Psoas muscle (tissue), 8 donors: Measurements from ENCODE around the gene KLHL30. TPM values are rescaled to one million over a fixed set of nuclear protein-coding genes. Genes with fewer than 3 reads are reported as not detected.

Experiments used
- ATAC-seq, 4 donors: fragments of 200-7000 bp; cut with Tn5 transposase; one replicate each; pipeline ENCODE4 v1.9.1; 2020; ENCODE audit warnings: moderate library complexity in 3 of 4, mild to moderate bottlenecking in 2 of 4
- DNase-seq, 2 donors: peaks; one replicate each; pipeline ENCODE4 v3.0.0-alpha.2; 2020
- H3K27ac ChIP-seq: fragments of 200-600 bp; one replicate; pipeline ENCODE4 v1.8.0; 2022
- H3K27me3 ChIP-seq, 3 donors: fragments of 200-600 bp in 1 of 3; one replicate each; pipeline versions ENCODE4 v1.6.1 to v1.8.0; 2013 to 2022; ENCODE audit warnings: low read length in 2 of 3, mild to moderate bottlenecking in 2 of 3, moderate library complexity in 1 of 3; ENCODE audit not compliant: insufficient read depth in 3 of 3
- H3K36me3 ChIP-seq, 2 donors: fragments of 200-600 bp in 1 of 2; one replicate each; pipeline versions ENCODE4 v1.6.1 to v1.8.0; 2013 to 2022; ENCODE audit warnings: low read depth in 1 of 2, mild to moderate bottlenecking in 1 of 2, moderate library complexity in 1 of 2; ENCODE audit not compliant: insufficient read depth in 1 of 2
- H3K4me1 ChIP-seq: fragments of 200-600 bp; one replicate; pipeline ENCODE4 v1.8.0; 2022
- H3K4me3 ChIP-seq: fragments of 200-600 bp; one replicate; pipeline ENCODE4 v1.8.0; 2022; ENCODE audit warnings: mild to moderate bottlenecking
- H3K9me3 ChIP-seq: fragments of 200-600 bp; one replicate; pipeline ENCODE4 v1.8.0; 2022
- CTCF ChIP-seq: fragments of 200-600 bp; IDR thresholded peaks from one replicate; pipeline ENCODE4 v1.8.0; 2022; ENCODE audit warnings: antibody characterized with exemption
- WGBS, 3 donors: extraction: QIAGEN DNeasy Blood & Tissue Kit; methylation state at CpG; one replicate each; pipeline versions ENCODE4 v1.1.6 to v1.1.7; 2013; 5-methylcytosine and 5-hydroxymethylcytosine counted together
- intact Hi-C, 2 donors: fragments of 100-400 bp; cut with DNase I; formaldehyde crosslinking; loops; one replicate each; pipeline versions ENCODE4 v1.11.0 to v1.14.2; 2022
- polyA plus RNA-seq, 3 donors: library from polyadenylated mRNA; stranded (reverse); fragments of 200-250 nt; gene quantifications; one replicate each; pipeline ENCODE4 v1.2.3, GENCODE V29; 2013
- total RNA-seq, 4 donors: library from RNA; stranded (reverse); fragmentation: NEBNext Ultra II Directional in 2 of 4; extraction: Animal tissue kit (Norgen Biotek cat#: 25700) in 2 of 4; gene quantifications; one replicate each; pipeline versions ENCODE4 v1.2.1 to v1.2.4, GENCODE V29; 2021 to 2023
- donor health status: healthy with polysubstance abuse.
- donor health status: DM: no; HTN: no; CAD: no; lungs with moderate emphysema.
- donor health status: Bipolar disorder and iron deficiency.
- donor health status: healthy.
- donor health status: DM: yes; HTN: yes; CAD: no.
- donor health status: DM: no; HTN: no; CAD: no.
- donor health status: DM: no; HTN: no; CAD: no.
- donor health status: DM: yes; HTN: yes; CAD: no.

Gene KLHL30
- total and polyA plus RNA-seq, 7 donors = 67.7 to 175 (median 121) TPM

GRCh38 chr2:238106339-238106697 lies 32.1 kb upstream of the KLHL30 start:
- no peak for TF ChIP-seq CTCF
- Histone ChIP-seq H3K27me3 (no peaks in the 10 kb centered on the region), H3K27ac (no peak overlapping the region), H3K4me3 (no peak overlapping the region), H3K4me1 (peaks cover 7% of the 10 kb centered on the region), H3K36me3 (no peaks in the 10 kb centered on the region), H3K9me3 (no peaks in the 10 kb centered on the region)
- no peak for DNase-seq
- 66 to 84% (median 79%) methylated on average over 8 to 13 of the region's 13 CpGs for WGBS, 3 donors
- intact Hi-C loops = no loop called here
- ATAC-seq = no peak

- no peaks in the 10 kb centered on the region for H3K36me3 ChIP-seq
- H3K9me3 ChIP-seq = no peaks in the 10 kb centered on the region
- no peaks in the 10 kb centered on the region for H3K27me3 ChIP-seq
- H3K4me1 ChIP-seq = peaks cover 7% of the 10 kb centered on the region
- ATAC-seq = no peak
- H3K27ac ChIP-seq = no peak overlapping the region
- H3K4me3 ChIP-seq = no peak overlapping the region
- WGBS, 3 donors = 85 to 87% (median 85%) methylated on average over 28 of the region's 28 CpGs
- no peak for TF ChIP-seq CTCF
- DNase-seq = peak; percentile 10 to 39
- intact Hi-C loops = no loop called here
Measured at GRCh38 chr2:238106698-238107524, 31.6 kb upstream of the KLHL30 start.

GRCh38 chr2:238107525-238108422 lies 30.7 kb upstream of the KLHL30 start:
- 90% methylated on average over 28 of the region's 28 CpGs for WGBS, 3 donors
- Histone ChIP-seq H3K27ac (no peak overlapping the region), H3K36me3 (no peaks in the 10 kb centered on the region), H3K4me3 (no peak overlapping the region), H3K9me3 (peaks cover 3% of the 10 kb centered on the region), H3K4me1 (peaks cover 7% of the 10 kb centered on the region), H3K27me3 (no peaks in the 10 kb centered on the region)
- DNase-seq (peak; percentile 9 to 36), ATAC-seq (peak in 1 of 4 donors; percentile 6)
- no peak for TF ChIP-seq CTCF
- intact Hi-C loops = no loop called here

- peak; percentile 71 to 89 (median 80) for ATAC-seq
- Histone ChIP-seq H3K36me3 (no peaks in the 10 kb centered on the region), H3K4me3 (no peak overlapping the region), H3K27ac (peak overlapping the region; percentile 36), H3K27me3 (no peaks in the 10 kb centered on the region), H3K4me1 (peaks cover 7% of the 10 kb centered on the region), H3K9me3 (peaks cover 3% of the 10 kb centered on the region)
- DNase-seq = peak; percentile 20 to 61
- WGBS, 3 donors = 35 to 38% (median 38%) methylated on average over 17 to 19 of the region's 19 CpGs
- intact Hi-C loops = no loop called here
- TF ChIP-seq CTCF = no peak
Measured at GRCh38 chr2:238108423-238109183, 29.9 kb upstream of the KLHL30 start.
